NCI-H1105 (cell line): ENCODE measurements around the gene MTA1.
A peak's percentile ranks its signal among the peaks of the same experiment; 100 is the strongest.

Experiments
- DNase-seq: peaks from one replicate; lab custom pipeline; 2025; lab: John Stamatoyannopoulos, UW

MTA1 gene

GRCh38 chr14:105419195-105420091 lies at the start of gene MTA1:
TSS of gene MTA1 (plus strand) at chr14:105419827. CDS start at chr14:105420036, 209 bp downstream.
- peak; percentile 38 for DNase-seq

GRCh38 chr14:105374389-105374788 lies 45.2 kb upstream of the MTA1 start:
- DNase-seq, result no peak

- no peak for DNase-seq
Observed at GRCh38 chr14:105375635-105376057, 44.0 kb upstream of the MTA1 start.

GRCh38 chr14:105376521-105377440 lies 42.8 kb upstream of the MTA1 start:
- no peak for DNase-seq

GRCh38 chr14:105377555-105378182 lies 42.0 kb upstream of the MTA1 start:
- no peak for DNase-seq

GRCh38 chr14:105378199-105378598 lies 41.4 kb upstream of the MTA1 start:
- DNase-seq, result no peak

GRCh38 chr14:105378873-105379685 lies 40.5 kb upstream of the MTA1 start:
- no peak for DNase-seq

- DNase-seq, result no peak
Observed at GRCh38 chr14:105379946-105380345, 39.7 kb upstream of the MTA1 start.

- DNase-seq, result no peak
Observed at GRCh38 chr14:105380756-105381155, 38.9 kb upstream of the MTA1 start.

- no peak for DNase-seq
Observed at GRCh38 chr14:105381446-105382342, 37.9 kb upstream of the MTA1 start.

GRCh38 chr14:105382343-105383082 lies 37.1 kb upstream of the MTA1 start:
- DNase-seq, result no peak

- DNase-seq, result no peak
Observed at GRCh38 chr14:105383083-105383730, 36.4 kb upstream of the MTA1 start.

GRCh38 chr14:105384041-105384557 lies 35.5 kb upstream of the MTA1 start:
- no peak for DNase-seq

GRCh38 chr14:105384605-105385321 lies 34.9 kb upstream of the MTA1 start:
- DNase-seq, result no peak

- DNase-seq, result no peak
Observed at GRCh38 chr14:105385322-105385637, 34.3 kb upstream of the MTA1 start.

GRCh38 chr14:105385698-105386365 lies 33.8 kb upstream of the MTA1 start:
- DNase-seq, result no peak

GRCh38 chr14:105386581-105387529 lies 32.8 kb upstream of the MTA1 start:
- DNase-seq, result no peak
